COR-L47 (cell line): ENCODE measurements around the gene TIMM44.
"Not testable (repeated sequence)": the region's sequence is repeated elsewhere in the genome, so short reads cannot be mapped to it uniquely, and the experiment has no call there.

Source experiments
- DNase-seq: peaks from one replicate; lab custom pipeline; 2025; lab: John Stamatoyannopoulos, UW

TIMM44 gene

GRCh38 chr19:7947939-7948338 lies 4.5 kb upstream of the TIMM44 start:
- DNase-seq = no peak

- DNase-seq = peak; percentile 85
Observed at GRCh38 chr19:7944177-7944761, 803 bp upstream of the TIMM44 start.

GRCh38 chr19:7942981-7943443 lies 454 bp downstream of the TIMM44 start:
- DNase-seq = no peak

GRCh38 chr19:7941895-7942596 lies 1.4 kb downstream of the TIMM44 start:
- no peak for DNase-seq

GRCh38 chr19:7940841-7941240 lies 2.6 kb downstream of the TIMM44 start:
- no peak for DNase-seq

GRCh38 chr19:7934766-7935165 lies 8.7 kb downstream of the TIMM44 start:
- no peak for DNase-seq

- no peak for DNase-seq
Observed at GRCh38 chr19:7933828-7934725, 9.4 kb downstream of the TIMM44 start.

GRCh38 chr19:7933411-7933810 lies 10.1 kb downstream of the TIMM44 start:
- no peak for DNase-seq

- DNase-seq = no peak
Observed at GRCh38 chr19:7932930-7933300, 10.6 kb downstream of the TIMM44 start.

- DNase-seq = no peak
Observed at GRCh38 chr19:7932276-7932929, 11.1 kb downstream of the TIMM44 start.

GRCh38 chr19:7931221-7932061 lies 12.0 kb downstream of the TIMM44 start:
- DNase-seq = no peak

GRCh38 chr19:7930765-7931164 lies 12.7 kb downstream of the TIMM44 start:
- no peak for DNase-seq

GRCh38 chr19:7930030-7930429 lies 13.4 kb downstream of the TIMM44 start:
- not testable (repeated sequence) for DNase-seq

GRCh38 chr19:7928741-7929701 lies 14.4 kb downstream of the TIMM44 start:
- DNase-seq = peak; percentile 47

- no peak for DNase-seq
Observed at GRCh38 chr19:7928334-7928706, 15.1 kb downstream of the TIMM44 start.

- no peak for DNase-seq
Observed at GRCh38 chr19:7927605-7928333, 15.7 kb downstream of the TIMM44 start.

GRCh38 chr19:7926727-7927604 lies 16.5 kb downstream of the TIMM44 start:
- DNase-seq = no peak

- peak; percentile 56 for DNase-seq
Observed at GRCh38 chr19:7926021-7926726, 17.3 kb downstream of the TIMM44 start, which contains the start of gene CTXN1. TSS of gene CTXN1 (minus strand) at chr19:7926135. CDS start at chr19:7925538, 597 bp downstream.
